ENCODE data around the gene CTPS1.
A peak's percentile ranks its signal among the peaks of the same experiment; 100 is the strongest.

The CTPS1 gene

GRCh38 chr1:40979241-40980067 lies at the start of gene CTPS1:
Gene CTPS1 (plus strand): TSS chr1:40979696. CDS start chr1:40983291, 3,595 bp downstream.
- peak; percentile 80 for DNase-seq (ENCODE audit: low read depth, low spot score)

GRCh38 chr1:40930174-40930964 lies 49.1 kb upstream of the CTPS1 start:
- DNase-seq (ENCODE audit: low read depth, low spot score): no peak

- no peak for DNase-seq (ENCODE audit: low read depth, low spot score)
Measured at GRCh38 chr1:40931601-40932000, 47.9 kb upstream of the CTPS1 start.

- DNase-seq (ENCODE audit: low read depth, low spot score): no peak
Measured at GRCh38 chr1:40932006-40932405, 47.5 kb upstream of the CTPS1 start.

GRCh38 chr1:40936931-40937339 lies 42.6 kb upstream of the CTPS1 start:
- DNase-seq (ENCODE audit: low read depth, low spot score): peak; percentile 83

- no peak for DNase-seq (ENCODE audit: low read depth, low spot score)
Measured at GRCh38 chr1:40938393-40938792, 41.1 kb upstream of the CTPS1 start.

GRCh38 chr1:40939320-40940059 lies 40.0 kb upstream of the CTPS1 start:
- no peak for DNase-seq (ENCODE audit: low read depth, low spot score)

- DNase-seq (ENCODE audit: low read depth, low spot score): peak; percentile 84
Measured at GRCh38 chr1:40944326-40944725, 35.2 kb upstream of the CTPS1 start.

- no peak for DNase-seq (ENCODE audit: low read depth, low spot score)
Measured at GRCh38 chr1:40944841-40945430, 34.6 kb upstream of the CTPS1 start.

GRCh38 chr1:40945491-40945973 lies 34.0 kb upstream of the CTPS1 start:
- no peak for DNase-seq (ENCODE audit: low read depth, low spot score)

GRCh38 chr1:40948741-40949443 lies 30.6 kb upstream of the CTPS1 start:
- no peak for DNase-seq (ENCODE audit: low read depth, low spot score)

- no peak for DNase-seq (ENCODE audit: low read depth, low spot score)
Measured at GRCh38 chr1:40949563-40949962, 29.9 kb upstream of the CTPS1 start.

GRCh38 chr1:40951943-40952743 lies 27.4 kb upstream of the CTPS1 start:
- no peak for DNase-seq (ENCODE audit: low read depth, low spot score)

- no peak for DNase-seq (ENCODE audit: low read depth, low spot score)
Measured at GRCh38 chr1:40952744-40953315, 26.7 kb upstream of the CTPS1 start.

GRCh38 chr1:40954626-40955025 lies 24.9 kb upstream of the CTPS1 start:
- no peak for DNase-seq (ENCODE audit: low read depth, low spot score)

- DNase-seq (ENCODE audit: low read depth, low spot score): no peak
Measured at GRCh38 chr1:40955266-40955665, 24.2 kb upstream of the CTPS1 start.

- DNase-seq (ENCODE audit: low read depth, low spot score): no peak
Measured at GRCh38 chr1:40956407-40956806, 23.1 kb upstream of the CTPS1 start.

GRCh38 chr1:40958210-40958609 lies 21.3 kb upstream of the CTPS1 start:
- DNase-seq (ENCODE audit: low read depth, low spot score): no peak

GRCh38 chr1:40965531-40965930 lies 14.0 kb upstream of the CTPS1 start:
- DNase-seq (ENCODE audit: low read depth, low spot score): no peak

- DNase-seq (ENCODE audit: low read depth, low spot score): no peak
Measured at GRCh38 chr1:40966417-40966816, 13.1 kb upstream of the CTPS1 start.

All from smooth muscle cell of the brain vasculature (primary cell).